Fibroblast of the aortic adventitia (primary cell): ENCODE results near the gene KLHL25. TPM values are rescaled to one million over a fixed set of nuclear protein-coding genes. Genes with fewer than 3 reads are reported as not detected.

Experiments
- DNase-seq: peaks from one replicate; pipeline ENCODE4 v3.0.0-alpha.2; 2010; ENCODE audit warnings: low read depth
- H3K4me3 ChIP-seq: 2 replicates; pipeline ENCODE4 v1.5.1; 2011; ENCODE audit warnings: low read depth, mild to moderate bottlenecking, control low read depth, low read length, moderate library complexity
- total RNA-seq: library from RNA; depleted of rRNA; stranded (reverse); fragments of >200 nt; gene quantifications from 2 replicates; pipeline ENCODE4 v1.2.3, GENCODE V29; 2012; ENCODE audit warnings: low replicate concordance
- TF ChIP-seq, protein P1 (sequence below): IDR thresholded peaks from 2 replicates; pipeline ENCODE4 v1.5.1; 2011; ENCODE audit warnings: mild to moderate bottlenecking, low read length, control low read depth, inconsistent platforms; ENCODE audit not compliant: insufficient read depth

KLHL25 gene
- total RNA-seq, 1 donor: 2.3 TPM

DNA sequence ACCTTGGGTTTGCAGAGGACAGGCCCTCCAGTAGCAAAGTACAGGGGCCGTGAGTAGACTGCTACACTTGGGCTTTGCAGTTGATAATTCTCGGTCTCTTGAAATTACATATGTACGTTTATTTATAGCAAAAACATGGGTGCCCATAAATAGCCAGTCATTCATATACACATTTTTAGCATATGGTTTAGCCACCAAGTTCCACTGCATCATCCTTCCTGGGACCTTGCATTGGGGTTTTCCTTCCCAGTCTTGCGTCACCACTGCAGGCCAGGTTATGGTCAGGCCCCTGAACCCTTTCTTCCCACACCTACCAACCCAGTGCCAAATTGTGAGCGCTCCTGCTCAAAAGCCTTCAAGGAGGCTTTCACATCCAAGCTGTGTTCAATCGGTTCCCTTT, 12.7 kb downstream of the KLHL25 start:
- TF ChIP-seq, protein P1, sequence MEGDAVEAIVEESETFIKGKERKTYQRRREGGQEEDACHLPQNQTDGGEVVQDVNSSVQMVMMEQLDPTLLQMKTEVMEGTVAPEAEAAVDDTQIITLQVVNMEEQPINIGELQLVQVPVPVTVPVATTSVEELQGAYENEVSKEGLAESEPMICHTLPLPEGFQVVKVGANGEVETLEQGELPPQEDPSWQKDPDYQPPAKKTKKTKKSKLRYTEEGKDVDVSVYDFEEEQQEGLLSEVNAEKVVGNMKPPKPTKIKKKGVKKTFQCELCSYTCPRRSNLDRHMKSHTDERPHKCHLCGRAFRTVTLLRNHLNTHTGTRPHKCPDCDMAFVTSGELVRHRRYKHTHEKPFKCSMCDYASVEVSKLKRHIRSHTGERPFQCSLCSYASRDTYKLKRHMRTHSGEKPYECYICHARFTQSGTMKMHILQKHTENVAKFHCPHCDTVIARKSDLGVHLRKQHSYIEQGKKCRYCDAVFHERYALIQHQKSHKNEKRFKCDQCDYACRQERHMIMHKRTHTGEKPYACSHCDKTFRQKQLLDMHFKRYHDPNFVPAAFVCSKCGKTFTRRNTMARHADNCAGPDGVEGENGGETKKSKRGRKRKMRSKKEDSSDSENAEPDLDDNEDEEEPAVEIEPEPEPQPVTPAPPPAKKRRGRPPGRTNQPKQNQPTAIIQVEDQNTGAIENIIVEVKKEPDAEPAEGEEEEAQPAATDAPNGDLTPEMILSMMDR: no peak
- no peak overlapping the region for H3K4me3 ChIP-seq
- DNase-seq: no peak

DNA sequence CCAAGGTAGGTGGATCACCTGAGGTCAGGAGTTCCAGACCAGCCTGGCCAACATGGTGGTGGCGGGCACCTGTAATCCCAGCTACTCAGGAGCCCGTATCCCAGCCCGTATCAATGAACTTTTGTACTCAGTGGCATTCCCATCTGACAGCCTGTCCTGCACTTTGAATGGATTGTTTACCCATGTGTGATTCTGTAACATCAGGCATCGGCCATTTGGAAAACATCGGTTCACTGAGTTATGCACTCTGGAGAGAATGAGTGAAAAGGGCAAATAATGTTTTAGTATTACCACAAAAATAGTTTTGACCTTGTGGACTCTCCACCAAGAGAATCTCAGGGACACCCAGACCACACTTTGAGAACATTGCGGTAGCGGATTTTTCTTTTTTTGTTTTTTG, 13.6 kb downstream of the KLHL25 start:
- no peak overlapping the region for H3K4me3 ChIP-seq
- DNase-seq: no peak
- TF ChIP-seq, protein P1: no peak

DNA sequence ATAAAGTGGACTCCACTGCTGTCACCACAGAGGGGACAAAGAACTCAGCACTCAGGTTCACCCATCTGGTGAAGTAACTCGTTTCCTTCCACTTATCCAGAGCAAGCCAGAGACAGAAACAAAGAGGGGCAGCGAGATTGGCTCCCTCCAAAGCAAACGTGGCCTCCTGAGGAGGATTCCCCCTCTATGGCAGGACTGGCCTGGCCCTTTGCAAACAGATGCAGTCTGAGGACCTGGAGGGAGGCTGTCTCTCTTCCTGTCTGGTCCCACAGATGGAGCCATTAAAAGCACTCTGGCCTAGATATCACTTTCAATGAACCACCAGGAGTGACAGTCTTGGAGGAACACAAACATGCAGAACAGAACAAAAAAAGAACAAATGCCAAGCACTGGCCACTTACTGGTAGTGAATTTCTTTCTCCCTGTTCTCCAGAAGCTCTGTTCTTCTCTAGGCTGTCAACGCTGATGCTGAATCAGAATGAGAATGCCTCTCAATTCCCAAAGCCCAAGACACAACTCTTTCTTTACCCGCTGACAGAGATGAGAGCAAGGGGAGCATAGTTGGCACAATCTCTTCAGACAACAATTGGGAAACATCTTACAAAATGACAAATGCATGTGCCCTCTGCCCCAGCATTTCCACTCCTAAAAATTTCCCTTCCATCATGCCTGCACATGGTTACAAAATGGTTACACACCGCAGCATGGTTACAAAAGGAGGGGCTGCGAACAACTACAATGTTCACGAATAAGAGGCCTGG, 14.3 kb downstream of the KLHL25 start:
- H3K4me3 ChIP-seq: no peak overlapping the region
- TF ChIP-seq, protein P1: no peak
- DNase-seq: no peak

DNA sequence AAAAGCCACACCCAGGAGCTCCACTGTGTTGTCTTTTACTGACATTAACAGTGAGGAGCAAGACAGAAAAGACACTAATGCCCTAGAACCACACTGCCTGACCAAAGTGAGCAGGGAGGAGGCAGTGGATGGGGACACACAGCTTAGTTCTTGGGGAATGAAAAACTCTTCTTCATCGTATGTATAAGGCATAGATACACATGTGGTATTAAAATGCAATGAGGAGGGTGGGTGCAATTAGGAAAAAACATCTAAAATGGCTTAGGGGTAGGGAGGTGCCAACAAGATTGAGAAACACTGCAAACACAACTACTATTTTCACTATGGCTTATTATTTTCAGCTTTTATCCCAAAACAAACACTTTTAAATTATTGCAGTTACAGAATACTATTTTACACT, 15.5 kb downstream of the KLHL25 start:
- no peak for DNase-seq
- TF ChIP-seq, protein P1: no peak
- H3K4me3 ChIP-seq: no peak overlapping the region

DNA sequence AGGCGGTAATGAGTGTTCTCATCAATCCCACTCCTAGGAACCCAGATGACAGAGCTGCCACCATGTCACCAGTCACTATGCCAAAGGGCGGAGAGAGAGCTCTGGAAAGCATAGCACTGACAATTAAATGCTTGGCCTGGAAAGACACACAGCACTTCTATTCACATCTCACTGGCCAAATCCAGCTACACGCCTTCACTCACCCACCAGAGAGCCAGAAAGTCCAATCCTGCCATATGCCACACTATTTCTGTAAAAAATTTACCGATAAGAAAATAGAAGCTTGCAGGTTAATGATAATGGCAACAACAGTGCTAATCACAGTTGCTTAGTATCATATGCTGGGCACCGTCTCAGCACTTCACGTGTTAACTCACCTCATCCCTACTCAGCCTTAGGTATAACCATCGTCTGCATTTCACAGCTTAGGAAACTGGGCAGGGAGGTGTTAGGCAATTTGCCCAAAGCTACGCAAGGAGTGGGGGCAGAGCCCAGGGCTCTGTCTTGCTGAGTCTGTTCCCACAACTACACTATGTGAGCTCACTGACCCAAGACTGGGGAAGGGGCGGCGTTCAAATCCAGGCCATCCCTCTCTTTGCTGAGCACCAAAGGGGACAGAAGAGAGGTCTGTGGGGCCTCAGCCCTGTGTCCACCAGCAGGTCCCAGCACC, 16.5 kb downstream of the KLHL25 start:
- DNase-seq: no peak
- TF ChIP-seq, protein P1: no peak
- no peak overlapping the region for H3K4me3 ChIP-seq

DNA sequence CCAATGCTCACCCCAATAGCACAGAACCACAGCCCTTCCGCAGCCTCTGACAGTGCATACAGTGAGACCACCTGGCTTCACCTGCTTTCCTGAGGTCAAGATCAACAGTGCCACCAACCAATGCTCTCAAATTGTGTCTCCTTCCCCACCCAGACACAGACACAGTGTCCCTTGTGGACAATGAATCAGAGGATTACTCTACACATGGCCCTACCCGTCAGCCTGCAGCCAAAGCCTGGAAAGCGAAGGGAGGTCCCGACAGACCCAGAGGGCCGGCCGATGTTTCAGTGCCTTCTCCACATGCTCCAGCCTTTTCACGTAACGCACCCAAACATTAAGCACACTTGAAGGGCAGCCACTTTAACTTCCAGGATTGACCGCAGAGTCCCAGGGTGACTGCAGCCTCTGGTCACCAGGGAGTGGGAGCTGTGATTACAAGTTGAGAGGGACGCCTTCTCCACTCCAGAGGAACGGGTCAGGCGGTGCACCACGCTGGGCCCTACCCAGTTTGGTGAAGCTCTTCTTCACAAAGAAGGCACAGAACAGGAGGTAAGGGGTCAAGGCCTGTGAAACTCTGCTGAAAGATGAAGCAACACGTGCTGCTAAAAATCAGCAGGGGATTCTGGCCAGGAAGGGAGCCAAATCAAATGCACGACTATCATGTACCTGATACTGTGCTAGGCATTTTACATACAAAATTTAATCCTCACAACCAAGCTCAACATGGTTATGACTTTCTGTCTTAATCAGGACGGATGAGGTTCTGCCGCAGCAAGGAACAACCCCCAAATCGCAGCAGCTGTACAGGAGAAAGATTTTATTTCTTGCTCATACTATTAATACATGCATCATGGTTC, 17.2 kb downstream of the KLHL25 start:
- no peak overlapping the region for H3K4me3 ChIP-seq
- DNase-seq: no peak
- TF ChIP-seq, protein P1: no peak
